ENCODE measurements around the gene LRWD1.
"Not testable (repeated sequence)": the region's sequence is repeated elsewhere in the genome, so short reads cannot be mapped to it uniquely, and the experiment has no call there.

Gene LRWD1

GRCh38 chr7:102468478-102469350 lies 3.9 kb downstream of the LRWD1 start:
- DNase-seq (ENCODE audit: low read depth in 2 of 2), result no peak

GRCh38 chr7:102469351-102469971 lies 4.7 kb downstream of the LRWD1 start:
- no peak for DNase-seq (ENCODE audit: low read depth in 2 of 2)

DNA sequence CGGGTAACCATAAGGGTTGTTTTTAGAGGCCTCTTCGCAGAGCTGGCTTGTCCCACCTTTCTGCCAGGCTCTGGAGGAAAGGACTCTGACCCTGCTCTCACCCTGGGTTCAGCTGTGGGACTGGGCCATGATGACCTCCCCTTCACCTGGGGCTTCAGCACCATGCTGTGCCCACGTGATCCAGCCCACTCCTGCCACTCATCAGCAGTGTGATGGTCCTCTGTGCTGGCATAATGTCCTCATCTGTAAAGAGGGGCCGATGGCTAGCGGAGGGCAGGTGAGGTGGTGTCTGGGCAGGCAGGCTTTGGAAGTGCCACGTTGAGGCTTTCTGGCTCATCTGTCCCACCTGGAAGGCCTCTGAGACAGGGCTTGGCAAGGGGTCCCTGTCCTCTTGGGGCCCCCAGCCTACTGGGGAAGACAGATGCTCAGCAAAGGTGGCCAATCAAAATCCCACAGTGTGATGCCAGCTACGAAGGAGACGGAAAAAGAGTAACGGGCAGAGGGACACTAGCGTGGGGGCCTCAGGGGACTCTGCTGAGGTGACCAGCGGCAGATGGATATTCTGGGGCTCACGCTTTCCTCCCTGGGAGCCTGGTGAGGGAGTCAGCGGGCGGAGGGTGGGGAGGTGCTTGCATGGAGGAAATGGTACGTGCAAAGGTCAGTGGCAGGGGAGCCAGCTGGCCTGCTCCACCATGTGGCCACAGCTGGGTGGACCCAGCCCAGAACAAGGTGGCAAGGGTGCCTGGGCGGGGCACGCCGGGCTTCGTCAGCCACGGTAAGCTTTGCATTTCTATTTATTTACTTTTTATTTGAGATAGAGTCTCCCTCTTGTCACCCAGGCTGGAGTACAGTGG lies 5.4 kb downstream of the LRWD1 start:
- DNase-seq (ENCODE audit: low read depth in 2 of 2), result no peak

- DNase-seq (ENCODE audit: low read depth in 2 of 2), result no peak
These were observed 7.0 kb downstream of the LRWD1 start for GRCh38 chr7:102471791-102472125.

GRCh38 chr7:102472126-102473041 lies 7.6 kb downstream of the LRWD1 start:
- DNase-seq (ENCODE audit: low read depth in 2 of 2), result no peak

DNA sequence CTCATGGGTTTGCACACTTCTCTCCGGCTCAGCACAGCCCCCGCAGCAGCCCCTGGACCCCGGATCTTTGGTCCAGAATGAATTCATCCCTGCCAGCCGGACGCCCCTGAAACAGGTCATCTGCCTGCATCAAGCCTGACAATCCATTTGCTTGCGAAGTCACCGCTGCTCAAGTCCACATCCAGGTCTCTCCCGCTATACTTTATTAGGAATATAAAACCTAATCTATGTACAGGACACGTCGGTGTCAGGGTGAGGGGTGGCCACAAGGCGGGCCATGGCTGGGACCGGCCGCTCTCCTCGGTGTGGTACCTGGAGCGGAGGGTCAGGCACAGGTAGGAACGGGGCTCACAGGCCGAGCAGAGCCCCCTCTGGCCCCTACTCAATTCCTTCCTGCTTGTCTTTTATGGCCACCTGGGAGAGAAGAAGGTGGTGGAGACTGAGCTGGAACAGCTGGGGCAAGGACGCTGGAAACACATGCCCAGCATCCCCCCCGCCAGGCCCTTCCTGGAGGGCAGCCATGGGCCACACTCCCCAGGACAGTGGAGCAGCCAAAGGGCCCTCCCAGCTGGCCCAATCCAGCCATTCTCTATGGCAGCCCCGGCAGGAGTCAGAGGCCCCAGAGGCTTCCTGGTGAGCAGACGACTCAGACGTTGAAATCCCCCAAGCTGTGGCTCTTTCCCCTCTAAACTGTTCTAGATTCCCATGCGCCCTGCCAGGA lies 8.6 kb downstream of the LRWD1 start:
- DNase-seq (ENCODE audit: low read depth in 2 of 2), result no peak

DNA sequence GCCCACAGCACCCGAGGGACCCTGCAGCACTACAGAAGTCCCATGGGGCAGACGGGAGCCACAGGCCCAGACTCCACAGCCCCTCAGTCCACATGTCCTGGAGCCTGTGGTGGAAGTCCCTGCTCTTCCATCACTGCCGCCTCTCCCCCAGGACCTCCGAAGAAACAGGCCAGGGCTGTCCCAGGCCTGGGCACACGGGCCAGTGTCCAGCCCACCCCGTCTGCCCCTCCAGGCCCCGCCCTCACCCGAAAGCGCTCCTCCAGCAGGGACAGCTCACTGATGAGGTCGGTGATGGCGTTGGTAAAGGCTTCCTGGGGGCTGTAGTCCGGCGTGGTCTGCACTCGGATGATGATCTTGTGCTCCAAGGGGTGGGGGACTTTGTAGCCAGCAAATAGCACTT lies 9.3 kb downstream of the LRWD1 start:
- DNase-seq (ENCODE audit: low read depth in 2 of 2), result not testable (repeated sequence)

DNA sequence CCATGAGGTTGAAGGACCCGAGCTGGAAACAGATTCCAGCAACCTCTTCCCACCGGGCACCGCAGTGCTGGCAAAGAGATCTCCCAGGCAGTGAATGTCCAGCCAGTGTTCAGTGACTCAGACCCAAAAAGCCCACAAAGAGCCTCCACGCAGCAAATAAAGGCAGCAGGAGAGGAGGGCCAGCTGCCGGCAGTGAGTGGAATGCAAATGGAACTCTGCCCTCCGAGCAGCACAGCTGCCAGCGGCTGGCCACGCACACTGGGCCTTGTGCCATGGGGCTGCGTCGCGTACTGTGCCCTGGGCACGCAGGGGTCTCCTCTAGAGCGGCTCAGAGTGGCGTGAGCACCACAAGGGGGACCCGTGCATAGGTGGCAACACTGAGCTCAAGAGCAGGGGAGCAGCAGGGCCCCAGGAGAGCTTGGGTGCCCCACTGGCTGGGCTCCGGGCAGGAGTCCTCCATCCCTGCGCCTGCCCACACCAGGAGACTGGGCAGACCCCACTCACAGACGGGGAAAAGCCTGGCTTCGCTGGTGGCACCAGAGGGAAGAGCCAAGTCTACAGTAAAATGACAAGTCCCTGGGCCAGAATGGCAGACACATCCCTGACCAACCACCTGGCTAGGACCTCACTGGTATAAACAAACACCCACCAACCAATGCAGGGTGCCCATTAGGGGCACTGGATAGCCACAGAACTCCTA lies 10.1 kb downstream of the LRWD1 start:
- not testable (repeated sequence) for DNase-seq (ENCODE audit: low read depth in 2 of 2)

DNA sequence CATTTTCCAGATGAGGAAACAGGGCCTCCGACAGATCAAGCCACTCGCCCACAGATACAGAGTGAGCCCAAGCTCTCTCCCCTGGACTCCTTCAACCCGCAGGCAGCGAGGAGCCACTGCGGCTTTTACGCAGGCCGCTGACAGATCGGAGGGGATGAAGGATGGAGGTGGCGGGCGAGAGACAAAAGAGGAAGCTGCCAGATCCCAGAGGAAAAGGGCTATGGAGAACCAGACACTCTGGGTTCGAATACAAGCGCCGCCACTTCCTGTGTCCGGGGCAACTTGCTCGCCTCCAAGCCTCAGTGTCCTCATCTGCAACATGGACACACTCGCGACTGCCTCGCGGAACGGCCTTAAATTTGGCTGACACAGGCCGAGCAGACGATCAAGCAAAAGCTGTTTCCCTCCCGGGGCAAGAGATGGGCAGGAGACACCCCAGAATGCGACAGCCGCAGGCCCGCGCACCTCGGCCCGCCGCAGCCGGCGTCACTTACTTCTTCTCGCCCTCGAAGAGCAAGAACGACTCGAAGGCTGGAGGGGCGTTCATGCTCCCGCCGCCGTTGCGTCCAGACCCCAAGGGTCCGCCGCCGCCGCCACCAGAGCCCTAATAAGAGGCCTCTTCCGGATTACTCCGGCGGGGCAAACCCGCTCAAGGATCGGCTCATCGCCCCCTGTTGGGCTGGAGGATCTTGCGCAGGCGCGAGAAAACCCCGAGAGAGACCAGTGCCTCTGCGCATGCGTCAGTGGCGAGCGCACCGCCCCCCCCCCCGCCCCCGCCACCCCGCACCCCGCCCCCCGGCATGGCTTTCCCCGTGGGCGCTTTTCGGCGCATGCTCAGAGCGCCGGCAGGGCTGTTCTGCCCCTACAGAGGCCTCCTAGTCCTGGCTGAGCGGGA lies 13.8 kb downstream of the LRWD1 start, which contains the start of gene POLR2J:
Gene POLR2J (minus strand): TSS at position 609 of the 895 bp plus-strand sequence. CDS start 62 bp downstream, at position 547.
- DNase-seq (ENCODE audit: low read depth in 2 of 2), result peak; percentile 76 to 97

DNA sequence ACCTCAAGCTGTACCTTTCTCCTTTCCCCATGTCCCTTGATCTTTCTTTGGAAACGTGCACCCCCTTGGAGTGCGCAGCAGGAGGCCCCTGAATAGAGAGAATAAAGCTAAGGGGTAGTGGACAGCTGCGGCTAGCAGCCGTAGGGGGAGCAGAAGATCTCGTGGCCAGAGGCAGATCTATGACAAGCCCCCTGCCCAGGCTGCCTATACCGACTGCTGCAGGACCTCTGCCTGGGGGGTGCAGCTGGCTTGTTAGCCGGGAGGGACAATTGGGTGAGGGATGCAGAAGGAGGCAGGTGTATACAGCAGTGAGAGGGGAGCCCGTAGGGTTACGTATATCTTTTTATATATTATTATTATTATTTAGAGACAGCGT lies 14.4 kb downstream of the LRWD1 start:
- not testable (repeated sequence) for DNase-seq (ENCODE audit: low read depth in 2 of 2)

DNA sequence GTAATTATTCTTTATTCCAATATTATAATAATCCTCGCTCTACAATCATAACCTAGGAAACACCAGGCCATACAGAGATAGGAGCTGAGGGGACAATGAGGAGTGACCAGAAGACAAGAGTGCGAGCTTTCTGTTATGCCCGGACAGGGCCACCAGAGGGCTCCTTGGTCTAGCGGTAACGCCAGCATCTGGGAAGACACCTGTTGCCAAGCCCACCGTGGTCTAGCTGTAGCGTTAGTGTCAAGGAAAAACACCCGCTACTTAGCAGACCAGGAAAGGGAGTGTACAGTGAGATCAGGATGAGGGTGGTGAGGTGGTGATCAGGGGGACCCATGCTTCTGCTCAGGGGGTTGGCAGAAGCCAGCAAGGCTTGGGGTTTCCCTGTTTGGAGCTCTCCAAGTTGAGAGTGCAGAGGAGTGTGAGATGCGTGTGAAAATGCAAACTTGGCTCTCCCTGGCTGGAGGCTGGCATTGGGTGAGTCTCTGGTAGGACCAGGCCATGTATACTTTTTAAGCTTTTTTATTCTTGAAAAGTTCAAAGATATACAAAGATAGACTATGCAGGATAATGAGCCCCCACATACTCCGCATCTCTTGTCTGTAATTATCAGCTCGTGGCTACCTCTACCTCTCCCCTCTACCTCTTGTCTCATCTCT lies 15.3 kb downstream of the LRWD1 start:
- not testable (repeated sequence) for DNase-seq (ENCODE audit: low read depth in 2 of 2)

- DNase-seq (ENCODE audit: low read depth in 2 of 2), result not testable (repeated sequence)
These were observed 17.2 kb downstream of the LRWD1 start for GRCh38 chr7:102481962-102482361.

DNA sequence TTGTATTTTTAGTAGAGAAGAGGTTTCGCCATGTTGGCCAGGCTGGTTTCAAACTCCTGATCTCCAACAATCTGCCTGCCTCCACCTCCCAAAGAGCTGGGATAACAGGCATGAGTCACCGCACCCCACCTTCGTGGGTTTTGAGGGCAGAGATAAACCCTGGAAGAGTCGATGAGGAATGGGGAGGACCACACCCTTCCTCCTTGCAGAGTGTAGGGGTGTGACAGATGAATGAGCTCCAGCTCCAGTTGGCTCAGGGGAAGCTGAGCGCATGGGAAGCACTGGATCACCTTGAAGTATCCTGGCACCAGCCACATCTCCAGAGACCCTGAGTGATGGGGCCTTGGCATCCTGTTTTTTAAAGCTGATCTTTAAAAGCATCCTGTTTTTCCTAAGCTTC lies 19.5 kb downstream of the LRWD1 start:
- not testable (repeated sequence) for DNase-seq (ENCODE audit: low read depth in 2 of 2)

GRCh38 chr7:102490529-102491075 lies 25.8 kb downstream of the LRWD1 start:
- peak in 1 of 2 donors; percentile 57 for DNase-seq (ENCODE audit: low read depth in 2 of 2)

GRCh38 chr7:102493220-102493935 lies 28.6 kb downstream of the LRWD1 start:
- not testable (repeated sequence) for DNase-seq (ENCODE audit: low read depth in 2 of 2)

- not testable (repeated sequence) for DNase-seq (ENCODE audit: low read depth in 2 of 2)
These were observed 29.2 kb downstream of the LRWD1 start for GRCh38 chr7:102494026-102494425.

DNA sequence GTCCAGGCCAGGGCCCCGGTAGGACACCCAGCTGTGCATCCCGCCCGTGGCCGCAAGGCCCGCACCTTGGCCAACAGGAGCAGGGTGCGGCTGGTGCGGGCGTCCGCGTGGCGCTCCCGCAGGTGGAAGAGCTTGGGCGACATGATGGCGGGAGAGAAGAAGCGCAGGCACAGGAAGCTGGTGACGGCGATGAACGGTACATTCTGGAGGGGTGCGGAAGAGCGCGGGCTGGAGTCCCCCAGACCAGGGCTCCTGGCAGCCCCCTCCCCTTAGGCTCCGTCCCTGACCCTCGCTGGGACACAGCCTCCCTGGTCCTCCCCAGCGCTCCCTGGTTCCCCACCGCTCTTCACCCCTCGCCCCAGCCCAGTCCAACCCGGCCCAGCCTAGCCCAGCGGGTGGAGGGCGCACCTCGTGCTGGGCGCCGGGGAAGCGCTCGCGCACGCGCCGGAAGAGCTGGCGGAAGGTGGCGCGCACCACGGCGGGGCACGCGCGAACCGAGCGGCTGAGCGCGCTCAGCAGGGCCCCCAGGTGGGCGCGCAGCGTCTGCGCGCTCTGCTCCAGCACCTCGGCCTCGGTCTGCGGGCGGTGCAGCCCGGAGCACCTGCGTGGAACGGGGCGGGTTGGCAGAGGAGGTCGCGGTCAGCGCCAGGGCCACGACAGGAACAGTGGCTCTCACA lies 29.8 kb downstream of the LRWD1 start:
- not testable (repeated sequence) for DNase-seq (ENCODE audit: low read depth in 2 of 2)

Data from activated CD4-positive, alpha-beta T cell treated with anti-CD3 and anti-CD28 coated beads for 24 hours (primary cell).